Parathyroid adenoma (tissue), 2 donors: ENCODE measurements around the gene RAB10.

Experiments used
- H2AFZ ChIP-seq: fragments of 300-600 bp; sonication (generic); one replicate; pipeline ENCODE4 v1.7.0; 2017; ENCODE audit warnings: antibody characterized with exemption, mild to moderate bottlenecking
- H3K27ac ChIP-seq: fragments of 300-600 bp; sonication (generic); one replicate; pipeline ENCODE4 v1.7.0; 2017
- H3K27me3 ChIP-seq: fragments of 300-600 bp; sonication (generic); one replicate; pipeline ENCODE4 v1.7.0; 2017; ENCODE audit warnings: low read length; ENCODE audit not compliant: control insufficient read depth, insufficient read depth
- H3K36me3 ChIP-seq: fragments of 300-600 bp; sonication (generic); one replicate; pipeline ENCODE4 v1.7.0; 2017; ENCODE audit warnings: low read length; ENCODE audit not compliant: control insufficient read depth, insufficient read depth
- H3K4me1 ChIP-seq: fragments of 300-600 bp; sonication (generic); one replicate; pipeline ENCODE4 v1.7.0; 2017; ENCODE audit warnings: control low read depth
- H3K4me2 ChIP-seq: fragments of 300-600 bp; sonication (generic); one replicate; pipeline ENCODE4 v1.7.0; 2017; ENCODE audit warnings: low read length
- H3K4me3 ChIP-seq: fragments of 300-600 bp; sonication (generic); one replicate; pipeline ENCODE4 v1.7.0; 2017; ENCODE audit warnings: low read depth, low read length
- H3K79me2 ChIP-seq: fragments of 300-600 bp; sonication (generic); one replicate; pipeline ENCODE4 v1.7.0; 2017; ENCODE audit warnings: control low read depth
- H3K9ac ChIP-seq: fragments of 300-600 bp; sonication (generic); one replicate; pipeline ENCODE4 v1.7.0; 2017; ENCODE audit warnings: mild to moderate bottlenecking
- H3K9me3 ChIP-seq: fragments of 300-600 bp; sonication (generic); one replicate; pipeline ENCODE4 v1.7.0; 2017; ENCODE audit warnings: low read length; ENCODE audit not compliant: control insufficient read depth
- TF ChIP-seq, protein P1 (sequence below): fragments of 300-600 bp; sonication (generic); IDR thresholded peaks from one replicate; pipeline ENCODE4 v1.7.0; 2017; ENCODE audit warnings: antibody characterized with exemption, mild to moderate bottlenecking
- donor health status: primary hyperparathyroidism.

The RAB10 gene

DNA sequence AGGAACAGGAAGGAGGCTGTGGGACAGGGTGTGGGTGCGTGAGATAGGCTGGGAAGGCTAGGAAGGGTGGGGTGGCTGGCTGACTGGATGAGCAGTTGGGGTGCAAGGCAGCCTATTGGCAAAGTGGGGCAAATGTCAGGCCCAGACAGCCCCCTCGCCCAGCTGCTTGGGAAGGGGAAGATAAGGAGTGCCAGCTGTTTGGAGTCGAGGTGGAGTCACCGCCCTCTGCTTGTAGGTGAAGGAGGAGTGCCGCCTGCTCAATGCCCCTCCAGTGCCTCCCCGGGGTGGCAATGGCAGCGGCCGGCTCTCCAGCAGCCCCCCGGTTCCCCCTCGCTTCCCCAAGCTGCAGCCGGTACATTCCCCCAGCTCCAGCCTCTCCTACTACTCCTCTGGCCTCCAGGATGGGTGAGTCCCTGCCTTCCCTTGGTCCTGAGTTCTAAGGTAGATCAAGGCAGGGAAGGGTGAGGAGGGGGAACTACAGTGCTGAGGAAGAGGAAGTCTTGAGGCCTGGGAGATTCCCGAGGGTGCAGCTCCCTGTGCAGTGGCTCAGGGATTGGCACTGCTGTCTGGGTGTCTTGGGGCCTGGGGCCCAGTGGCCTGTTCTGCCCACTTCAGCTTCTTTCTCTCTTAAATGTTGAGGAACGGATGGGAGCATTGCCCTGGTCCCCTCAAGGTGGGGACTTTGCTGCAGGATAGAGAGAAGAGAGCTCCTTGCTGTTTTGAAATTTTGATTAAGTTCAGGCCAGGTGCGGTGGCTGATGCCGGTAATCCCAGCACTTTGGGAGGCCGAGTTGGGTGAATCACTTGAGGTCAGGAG lies 152.3 kb downstream of the RAB10 start:
- Histone ChIP-seq H3K27me3 (no peaks in the 10 kb centered on the region), H3K9ac (no peak overlapping the region), H2AFZ (no peak overlapping the region), H3K4me3 (no peak overlapping the region), H3K4me2 (no peak overlapping the region), H3K36me3 (no peaks in the 10 kb centered on the region), H3K27ac (peak overlapping the region; percentile 97), H3K4me1 (peaks cover 74% of the 10 kb centered on the region), H3K79me2 (peaks cover 28% of the 10 kb centered on the region), H3K9me3 (no peaks in the 10 kb centered on the region)
- TF ChIP-seq, protein P1, sequence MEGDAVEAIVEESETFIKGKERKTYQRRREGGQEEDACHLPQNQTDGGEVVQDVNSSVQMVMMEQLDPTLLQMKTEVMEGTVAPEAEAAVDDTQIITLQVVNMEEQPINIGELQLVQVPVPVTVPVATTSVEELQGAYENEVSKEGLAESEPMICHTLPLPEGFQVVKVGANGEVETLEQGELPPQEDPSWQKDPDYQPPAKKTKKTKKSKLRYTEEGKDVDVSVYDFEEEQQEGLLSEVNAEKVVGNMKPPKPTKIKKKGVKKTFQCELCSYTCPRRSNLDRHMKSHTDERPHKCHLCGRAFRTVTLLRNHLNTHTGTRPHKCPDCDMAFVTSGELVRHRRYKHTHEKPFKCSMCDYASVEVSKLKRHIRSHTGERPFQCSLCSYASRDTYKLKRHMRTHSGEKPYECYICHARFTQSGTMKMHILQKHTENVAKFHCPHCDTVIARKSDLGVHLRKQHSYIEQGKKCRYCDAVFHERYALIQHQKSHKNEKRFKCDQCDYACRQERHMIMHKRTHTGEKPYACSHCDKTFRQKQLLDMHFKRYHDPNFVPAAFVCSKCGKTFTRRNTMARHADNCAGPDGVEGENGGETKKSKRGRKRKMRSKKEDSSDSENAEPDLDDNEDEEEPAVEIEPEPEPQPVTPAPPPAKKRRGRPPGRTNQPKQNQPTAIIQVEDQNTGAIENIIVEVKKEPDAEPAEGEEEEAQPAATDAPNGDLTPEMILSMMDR = no peak
